ENCODE results near the gene PAOX.
"Not testable (repeated sequence)": the region's sequence is repeated elsewhere in the genome, so short reads cannot be mapped to it uniquely, and the experiment has no call there.

Gene PAOX

DNA sequence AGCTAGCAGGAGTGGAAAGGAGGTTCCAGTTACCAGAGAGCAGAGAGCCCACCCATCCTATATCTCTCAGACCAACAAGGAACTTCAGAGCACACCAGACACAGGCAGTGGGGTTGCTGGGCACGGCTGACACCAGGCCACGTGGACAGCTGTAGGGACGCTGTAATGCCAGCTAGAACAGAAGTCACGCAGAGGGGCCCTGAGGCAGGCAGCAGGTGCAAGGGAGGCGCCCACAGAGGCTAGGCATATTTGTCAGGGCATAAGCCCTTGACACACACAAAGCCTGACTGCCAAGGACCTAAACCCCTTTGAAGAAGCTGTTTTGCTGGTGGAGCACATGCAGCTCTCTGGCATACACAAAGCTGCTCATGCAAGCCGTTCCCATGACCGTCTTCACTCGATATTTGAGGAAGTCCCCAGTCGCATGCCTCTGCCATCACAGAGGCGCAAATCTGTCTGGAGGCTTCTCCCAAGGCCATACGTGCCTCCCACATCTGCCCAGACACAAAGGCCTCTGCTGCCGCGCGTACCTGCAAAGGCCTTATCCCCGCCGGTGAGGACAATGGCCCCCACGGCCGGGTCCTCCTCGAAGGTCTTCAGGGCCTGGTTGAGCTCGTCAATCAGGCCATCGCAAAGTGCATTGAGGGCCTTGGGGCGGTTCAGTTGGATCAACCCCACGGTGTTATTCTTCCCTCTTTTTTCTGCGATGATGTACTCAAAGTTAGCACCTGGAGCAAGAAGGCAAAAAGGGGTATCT lies 8.9 kb upstream of the PAOX start:
- in situ Hi-C loops (cut with MboI; ENCODE audit: low sequenced_read_pairs, unreplicated experiment): no loop called here

DNA sequence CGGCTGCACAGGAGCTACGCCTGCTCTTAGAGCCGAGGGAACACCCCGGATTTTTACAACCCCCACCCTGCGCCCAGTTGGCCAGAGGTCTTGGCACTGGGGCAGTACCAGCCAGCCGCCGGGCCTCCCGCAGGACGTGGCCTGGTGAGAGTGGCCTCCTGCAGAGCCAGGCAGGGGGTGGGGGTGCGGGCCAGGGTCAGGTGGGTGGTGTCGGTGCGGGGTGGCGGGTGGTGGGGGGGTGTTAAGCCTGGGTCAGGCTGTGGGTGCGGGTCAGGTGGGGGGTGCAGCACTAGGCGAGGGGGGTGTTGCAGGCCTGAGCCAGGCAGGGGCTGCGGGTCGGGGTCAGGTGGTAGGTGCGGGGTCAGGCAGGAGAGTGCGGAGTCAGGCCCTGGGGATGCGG lies 6.6 kb upstream of the PAOX start:
- in situ Hi-C loops (cut with MboI; ENCODE audit: low sequenced_read_pairs, unreplicated experiment): no loop called here
- no peak for DNase-seq (ENCODE audit: low spot score)
- TF ChIP-seq, protein P1, sequence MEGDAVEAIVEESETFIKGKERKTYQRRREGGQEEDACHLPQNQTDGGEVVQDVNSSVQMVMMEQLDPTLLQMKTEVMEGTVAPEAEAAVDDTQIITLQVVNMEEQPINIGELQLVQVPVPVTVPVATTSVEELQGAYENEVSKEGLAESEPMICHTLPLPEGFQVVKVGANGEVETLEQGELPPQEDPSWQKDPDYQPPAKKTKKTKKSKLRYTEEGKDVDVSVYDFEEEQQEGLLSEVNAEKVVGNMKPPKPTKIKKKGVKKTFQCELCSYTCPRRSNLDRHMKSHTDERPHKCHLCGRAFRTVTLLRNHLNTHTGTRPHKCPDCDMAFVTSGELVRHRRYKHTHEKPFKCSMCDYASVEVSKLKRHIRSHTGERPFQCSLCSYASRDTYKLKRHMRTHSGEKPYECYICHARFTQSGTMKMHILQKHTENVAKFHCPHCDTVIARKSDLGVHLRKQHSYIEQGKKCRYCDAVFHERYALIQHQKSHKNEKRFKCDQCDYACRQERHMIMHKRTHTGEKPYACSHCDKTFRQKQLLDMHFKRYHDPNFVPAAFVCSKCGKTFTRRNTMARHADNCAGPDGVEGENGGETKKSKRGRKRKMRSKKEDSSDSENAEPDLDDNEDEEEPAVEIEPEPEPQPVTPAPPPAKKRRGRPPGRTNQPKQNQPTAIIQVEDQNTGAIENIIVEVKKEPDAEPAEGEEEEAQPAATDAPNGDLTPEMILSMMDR (IDR thresholded peaks at IDR 0.05; ENCODE audit: borderline replicate concordance, control extremely low read depth, extremely low read depth, insufficient read depth, missing control alignments): no peak

More for the DNA sequence above, 8.9 kb upstream of the PAOX start:
- TF ChIP-seq, protein P1 (IDR thresholded peaks at IDR 0.05; ENCODE audit: borderline replicate concordance, control extremely low read depth, extremely low read depth, insufficient read depth, missing control alignments): no peak
- DNase-seq (ENCODE audit: low spot score): no peak

DNA sequence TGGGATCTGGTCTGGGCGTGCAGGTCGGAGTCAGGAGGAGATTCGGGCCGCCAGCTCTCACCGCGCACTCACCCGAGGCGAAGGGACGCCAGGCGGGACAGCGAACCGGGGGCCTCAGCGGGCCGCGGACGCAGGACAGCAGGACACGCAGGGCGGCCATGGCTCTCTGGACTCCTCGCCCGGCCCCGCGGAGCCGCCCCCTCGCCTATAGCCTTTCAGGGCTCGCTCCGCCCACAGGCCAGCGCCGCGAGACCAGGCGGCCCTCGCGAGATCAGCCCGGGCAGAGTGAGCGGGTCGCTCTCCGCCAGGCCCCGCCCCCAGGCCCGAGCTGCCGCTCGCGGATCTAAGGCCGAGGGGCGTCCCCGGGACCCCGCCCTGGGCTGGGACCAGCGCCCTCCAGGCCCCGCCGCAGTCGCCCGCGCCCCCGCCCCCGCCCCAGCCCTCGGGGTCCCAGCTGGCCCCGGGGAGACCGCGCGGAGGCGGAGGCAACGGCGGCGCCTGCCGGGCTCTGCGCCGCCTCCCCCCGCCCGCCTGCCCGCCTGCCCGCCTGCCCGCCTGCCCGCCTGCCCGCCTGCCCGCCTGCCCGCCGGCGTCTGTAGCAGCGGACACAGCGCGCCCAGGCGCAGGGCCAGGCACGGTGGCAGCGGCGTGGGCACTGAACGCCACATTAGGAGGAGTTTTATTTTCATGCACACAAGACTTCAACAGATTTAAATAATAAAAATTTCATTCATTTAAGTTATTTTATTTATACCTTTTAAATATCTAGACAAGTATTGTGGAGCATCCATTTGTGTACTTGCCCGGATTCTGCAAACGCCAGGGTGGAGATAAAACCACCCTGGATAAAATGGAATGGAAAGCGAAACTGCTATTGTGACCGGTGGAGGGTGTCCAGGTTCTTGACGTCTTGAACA lies 5.6 kb upstream of the PAOX start, which contains the start of gene ECHS1:
TSS of gene ECHS1 (minus strand) at position 181 of the 917 bp plus-strand sequence. CDS start at position 160, 21 bp downstream.
- in situ Hi-C loops (cut with MboI; ENCODE audit: low sequenced_read_pairs, unreplicated experiment): no loop called here
- TF ChIP-seq, protein P1 (IDR thresholded peaks at IDR 0.05; ENCODE audit: borderline replicate concordance, control extremely low read depth, extremely low read depth, insufficient read depth, missing control alignments): no peak
- DNase-seq (ENCODE audit: low spot score): peak; percentile 100

DNA sequence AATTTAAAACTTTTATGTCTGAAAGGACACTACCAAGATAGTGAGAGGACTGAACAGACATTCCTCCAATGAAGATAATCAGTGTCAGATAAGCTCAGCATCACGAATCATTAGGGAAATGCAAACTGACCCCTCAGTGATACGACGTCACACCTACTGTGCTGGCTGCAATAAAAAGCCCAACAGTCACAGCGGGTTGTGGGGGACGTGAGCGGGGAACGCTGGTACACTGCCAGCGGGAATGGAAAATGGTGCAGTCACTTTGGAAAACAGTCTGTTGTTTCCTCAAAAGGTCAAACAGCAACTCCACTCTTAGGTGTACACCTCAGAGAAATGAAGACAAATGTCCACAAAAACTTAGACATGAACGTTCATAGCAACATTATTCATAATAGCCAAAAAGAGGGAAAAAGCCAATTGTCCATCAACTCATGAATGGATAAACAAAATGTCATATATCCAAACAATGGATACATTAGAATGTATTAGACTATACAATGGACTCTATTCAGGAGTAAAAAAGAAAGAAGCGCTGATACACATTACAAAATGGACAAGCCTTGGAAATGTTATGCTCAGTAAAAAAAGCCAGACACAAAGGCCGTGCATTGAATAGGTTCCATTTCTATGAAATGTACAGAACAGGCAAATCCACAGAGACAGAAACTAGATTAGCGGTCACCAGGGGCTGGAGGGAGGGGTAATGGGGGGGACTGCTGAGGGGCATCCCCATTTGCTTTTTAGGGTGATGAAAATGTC lies 3.5 kb upstream of the PAOX start:
- TF ChIP-seq, protein P1 (IDR thresholded peaks at IDR 0.05; ENCODE audit: borderline replicate concordance, control extremely low read depth, extremely low read depth, insufficient read depth, missing control alignments): no peak
- DNase-seq (ENCODE audit: low spot score): no peak
- in situ Hi-C loops (cut with MboI; ENCODE audit: low sequenced_read_pairs, unreplicated experiment): no loop called here

DNA sequence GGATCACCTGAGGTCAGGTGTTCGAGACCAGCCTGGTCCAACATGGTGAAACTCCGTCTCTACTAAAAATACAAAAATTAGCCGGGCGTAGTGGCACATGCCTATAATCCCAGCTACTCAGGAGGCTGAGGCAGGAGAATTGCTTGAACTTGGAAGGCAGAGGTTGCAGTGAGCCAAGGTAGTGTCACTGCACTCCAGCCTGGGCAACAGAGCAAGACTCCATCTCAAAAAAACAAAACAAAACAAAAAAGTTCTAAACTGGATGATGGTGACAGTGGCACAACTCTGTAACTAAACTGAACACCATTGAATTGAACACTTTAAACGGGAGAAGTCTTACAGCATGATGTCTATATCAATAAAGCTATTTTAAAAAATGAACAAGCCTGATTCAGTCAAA lies 2.9 kb upstream of the PAOX start:
- DNase-seq (ENCODE audit: low spot score); in situ Hi-C loops (cut with MboI; ENCODE audit: low sequenced_read_pairs, unreplicated experiment): not testable (repeated sequence)

DNA sequence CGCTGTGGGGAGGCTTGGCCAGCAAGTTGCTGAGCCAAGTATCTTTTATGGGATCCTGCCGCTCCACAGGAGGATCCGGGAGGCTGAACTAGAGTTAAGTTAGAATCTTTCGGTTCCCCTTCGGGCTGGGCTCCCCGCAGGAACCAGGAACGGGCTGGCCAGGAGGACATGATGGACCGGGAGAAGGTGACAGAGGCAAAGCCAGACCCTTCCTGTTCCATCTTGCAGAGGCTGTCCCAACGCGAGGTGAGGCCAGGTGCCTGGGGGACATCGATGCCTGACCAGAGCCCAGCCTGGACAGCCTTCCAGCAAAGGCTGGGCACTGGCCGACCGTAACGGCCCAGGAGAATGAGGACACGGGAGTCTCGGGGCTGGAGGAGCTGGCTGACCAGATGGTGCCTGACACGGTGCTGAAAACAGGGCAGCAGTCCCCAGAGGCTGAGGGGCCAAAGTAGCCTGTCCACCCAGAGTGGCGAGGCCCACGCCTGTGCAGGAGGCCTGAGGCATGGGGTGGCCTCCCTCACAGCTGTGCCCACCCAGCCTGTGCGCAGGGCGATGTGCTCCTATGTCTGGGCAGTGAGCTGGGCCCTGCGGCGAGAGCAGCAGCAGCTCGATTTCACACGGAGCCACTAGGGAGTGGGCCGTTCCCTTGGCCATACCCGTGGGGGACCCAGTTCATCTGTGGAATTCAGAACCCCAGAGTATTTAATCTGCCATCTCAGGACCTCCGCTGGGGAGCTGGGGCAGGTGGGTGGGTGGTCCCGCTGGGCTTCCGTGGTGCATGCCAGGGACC lies 1.8 kb upstream of the PAOX start:
- TF ChIP-seq, protein P1 (IDR thresholded peaks at IDR 0.05; ENCODE audit: borderline replicate concordance, control extremely low read depth, extremely low read depth, insufficient read depth, missing control alignments): no peak
- in situ Hi-C loops (cut with MboI; ENCODE audit: low sequenced_read_pairs, unreplicated experiment): no loop called here
- no peak for DNase-seq (ENCODE audit: low spot score)

All from GM13976 (cell line).